GM12878 (cell line): ENCODE measurements around the gene CLK4. TPM values are rescaled to one million over a fixed set of nuclear protein-coding genes. Genes with fewer than 3 reads are reported as not detected.

Experiments
- ATAC-seq: fragments of 200-7000 bp; cut with Tn5 transposase; 3 replicates; pipeline ENCODE4 v1.9.1; 2020; ENCODE audit warnings: mild to moderate bottlenecking, moderate library complexity
- BruUV-seq: library from RNA; stranded (reverse); fragments of 400-500 nt; replicated peaks from 2 replicates; lab custom pipeline; 2021; lab: Mats Ljungman, UMichigan
- CTCF ChIA-PET: fragments of 300-600 bp; sonication (Branson Sonifier 250); formaldehyde crosslinking; extraction: SDS; loops from one replicate; lab custom pipeline; 2021; ENCODE audit warnings: inconsistent platforms; lab: Yijun Ruan, JAX
- POLR2A ChIA-PET: fragments of 350-600 bp; formaldehyde crosslinking; extraction: SDS; loops from one replicate; lab custom pipeline; 2021; ENCODE audit warnings: inconsistent platforms; lab: Charles Lee
- RAD21 ChIA-PET: fragments of 300-600 bp; sonication (Branson Sonifier 250); formaldehyde crosslinking; loops from one replicate; lab custom pipeline; 2023; ENCODE audit warnings: antibody characterized with exemption; ENCODE audit not compliant: unreplicated experiment; lab: Charles Lee
- SMC1A ChIA-PET: fragments of 300-600 bp; sonication (Branson Sonifier 250); formaldehyde crosslinking; loops from one replicate; lab custom pipeline; 2023; ENCODE audit not compliant: unreplicated experiment, uncharacterized antibody; lab: Charles Lee
- DNase-seq: peaks from one replicate; pipeline ENCODE4 v3.0.0-alpha.2; 2011; ENCODE audit warnings: low read depth, low spot score
- FAIRE-seq: peaks from 3 replicates; lab custom pipeline; 2011; peaks lifted over from hg19 to GRCh38; lab: Jason Lieb, UNC
- H2AFZ ChIP-seq: 2 replicates; pipeline ENCODE4 v1.6.0; 2011; ENCODE audit warnings: low read depth, low read length, control low read depth; ENCODE audit not compliant: control insufficient read depth
- H3K27ac ChIP-seq: 2 replicates; pipeline ENCODE4 v1.5.1; 2011; ENCODE audit warnings: control low read depth; ENCODE audit not compliant: control insufficient read depth, insufficient read depth
- H3K27me3 ChIP-seq, 2 experiments: replicated peaks in 1 of 2; 2 replicates each; pipeline versions ENCODE4 v1.6.0 to v1.6.1; 2011; ENCODE audit warnings: low read length in 1 of 2; ENCODE audit not compliant: control insufficient read depth in 2 of 2, insufficient read depth in 2 of 2
- H3K36me3 ChIP-seq, 2 experiments: 2 replicates each; pipeline ENCODE4 v1.5.1; 2011; ENCODE audit warnings: low read length in 1 of 2; ENCODE audit not compliant: control insufficient read depth in 2 of 2, insufficient read depth in 2 of 2
- H3K4me1 ChIP-seq: 2 replicates; pipeline ENCODE4 v1.6.1; 2011; ENCODE audit warnings: mild to moderate bottlenecking, low read length, moderate library complexity, mixed read lengths; ENCODE audit not compliant: control insufficient read depth, insufficient read depth
- H3K4me2 ChIP-seq: 2 replicates; pipeline ENCODE4 v1.6.0; 2011; ENCODE audit warnings: control low read depth; ENCODE audit not compliant: control insufficient read depth, insufficient read depth
- H3K4me3 ChIP-seq: fragments of 200-600 bp; sonication (generic); 2 replicates; pipeline ENCODE4 v1.5.1; 2016
- H3K79me2 ChIP-seq: 2 replicates; pipeline ENCODE4 v1.6.0; 2011; ENCODE audit warnings: low read length; ENCODE audit not compliant: control insufficient read depth, insufficient read depth
- H3K9ac ChIP-seq: 2 replicates; pipeline ENCODE4 v1.8.0; 2011; ENCODE audit warnings: low read length, control low read depth, mixed read lengths; ENCODE audit not compliant: control insufficient read depth, insufficient read depth
- H3K9me3 ChIP-seq: replicated peaks from 3 replicates; pipeline ENCODE4 v1.5.1; 2011; ENCODE audit warnings: mild to moderate bottlenecking, low read length; ENCODE audit not compliant: control insufficient read depth, insufficient read depth
- H4K20me1 ChIP-seq: 2 replicates; pipeline ENCODE4 v1.6.0; 2011; ENCODE audit not compliant: control insufficient read depth, insufficient read depth
- BMI1 ChIP-seq: fragments of 450-650 bp; IDR thresholded peaks from 2 replicates; pipeline ENCODE4 v1.6.1; 2016; ENCODE audit warnings: mild to moderate bottlenecking, moderate library complexity, borderline replicate concordance
- BRCA1 ChIP-seq: IDR thresholded peaks from 2 replicates; pipeline ENCODE4 v1.6.1; 2011; ENCODE audit warnings: low read depth, low read length, improper control_type of control experiment
- CBX5 ChIP-seq: sonication (generic); IDR thresholded peaks from 2 replicates; pipeline ENCODE4 v1.6.1; 2016; ENCODE audit warnings: low read depth, moderate library complexity, mild to moderate bottlenecking, inconsistent platforms
- CREM ChIP-seq: IDR thresholded peaks from 2 replicates; pipeline ENCODE4 v1.6.1; 2014; ENCODE audit warnings: antibody characterized with exemption, low read depth
- IKZF2 ChIP-seq, 2 experiments: fragments of 450-650 bp; IDR thresholded peaks; 2 replicates each; pipeline ENCODE4 v1.6.1; 2017; ENCODE audit warnings: mild to moderate bottlenecking in 2 of 2, moderate library complexity in 2 of 2
- MYC ChIP-seq: IDR thresholded peaks from 2 replicates; pipeline ENCODE4 v1.6.1; 2011; ENCODE audit warnings: mild to moderate bottlenecking, low read length, moderate library complexity, inconsistent platforms; ENCODE audit not compliant: insufficient read depth, insufficient replicate concordance, insufficient read length, severe bottlenecking
- NBN ChIP-seq: fragments of 450-650 bp; IDR thresholded peaks from 2 replicates; pipeline ENCODE4 v1.6.1; 2016
- NFIC ChIP-seq: IDR thresholded peaks from 2 replicates; pipeline ENCODE4 v1.6.1; 2012; ENCODE audit warnings: low read depth, mild to moderate bottlenecking, inconsistent platforms, low read length, moderate library complexity
- PML ChIP-seq: IDR thresholded peaks from 2 replicates; pipeline ENCODE4 v1.6.1; 2012; ENCODE audit warnings: low read length, inconsistent platforms
- RBBP5 ChIP-seq: fragments of 200-600 bp; sonication (generic); conservative IDR thresholded peaks from 2 replicates; pipeline ENCODE4 v1.6.1; 2016
- SMAD5 ChIP-seq: IDR thresholded peaks from 2 replicates; pipeline ENCODE4 v1.6.1; 2016; ENCODE audit warnings: antibody characterized with exemption, low read depth
- SREBF2 ChIP-seq: IDR thresholded peaks from 2 replicates; pipeline ENCODE4 v1.6.1; 2012; ENCODE audit warnings: mild to moderate bottlenecking, low read length
- USF1 ChIP-seq: IDR thresholded peaks from 2 replicates; pipeline ENCODE4 v1.6.1; 2011; ENCODE audit warnings: borderline replicate concordance, low read depth, mild to moderate bottlenecking, moderate library complexity, mixed read lengths, low read length; ENCODE audit not compliant: insufficient read depth; ENCODE audit errors: extremely low read length
- ZBED1 ChIP-seq: IDR thresholded peaks from 2 replicates; pipeline ENCODE4 v1.6.1; 2016; ENCODE audit warnings: borderline replicate concordance
- ZBTB4 ChIP-seq: fragments of 450-650 bp; formaldehyde crosslinking; IDR thresholded peaks from 2 replicates; pipeline ENCODE4 v1.4.0; 2022; ENCODE audit warnings: mild to moderate bottlenecking, moderate library complexity
- ZNF217 ChIP-seq: fragments of 450-650 bp; IDR thresholded peaks from 2 replicates; pipeline ENCODE4 v1.6.1; 2017; ENCODE audit warnings: antibody characterized with exemption, mild to moderate bottlenecking
- WGBS: methylation state at CpG from one replicate; pipeline ENCODE4 v1.1.6; 2016; ENCODE audit warnings: low lambda C conversion rate; ENCODE audit not compliant: insufficient replicate concordance, insufficient coverage; ENCODE audit errors: missing lambda C conversion rate; 5-methylcytosine and 5-hydroxymethylcytosine counted together
- in situ Hi-C: fragments of 300-500 bp; cut with MboI; formaldehyde crosslinking; loops from 9 replicates; pipeline ENCODE4 v1.14.3; 2018; ENCODE audit warnings: mixed read lengths
- intact Hi-C: fragments of 100-400 bp; cut with micrococcal nuclease; formaldehyde crosslinking; loops from one replicate; pipeline ENCODE4 v1.14.2; 2022; ENCODE audit not compliant: unreplicated experiment
- polyA plus RNA-seq, 11 experiments: library from polyadenylated mRNA; depleted of rRNA in 4 of 11; unstranded in 6 of 11; stranded (reverse) in 5 of 11; fragments of >200 nt; fragmentation: Nextera tagmentation in 4 of 11; fragmentation: Illumina TruSeq in 1 of 11; extraction: Ambion mirVana in 4 of 11; extraction: Trizol in 1 of 11; gene quantifications; 1 replicate in 1 of 11; 2 replicates in 10 of 11; pipeline versions ENCODE4 v1.2.1 to v1.2.3, GENCODE V29; 2011 to 2016; ENCODE audit warnings: inconsistent platforms in 2 of 11, missing spikeins in 2 of 11, low read depth in 1 of 11
- total RNA-seq, 4 experiments: library from RNA; depleted of rRNA in 3 of 4; stranded (reverse); fragments of >200 nt in 3 of 4; fragmentation: Illumina TruSeq in 1 of 4; extraction: Trizol in 1 of 4; gene quantifications; 2 replicates each; pipeline versions ENCODE4 v1.2.1 to v1.2.3, GENCODE V29; 2013 to 2021

Gene CLK4
- total and polyA plus RNA-seq, 10 of the 15 experiments (the other 5 are each of a cell fraction or from before 2014, with no cell fraction given), result 13.6 to 47.9 (median 19.1) TPM

- TF ChIP-seq NFIC (no peak), SMAD5 (no peak), USF1 (no peak), BMI1 (no peak), SREBF2 (no peak), MYC (no peak), ZNF217 (no peak)
These were observed 14.9 kb upstream of the CLK4 start (continued) for GRCh38 chr5:178641711-178642110.

GRCh38 chr5:178640331-178641045 lies 13.6 kb upstream of the CLK4 start:
- intact Hi-C loops, result loop anchor here (5.0 kb wide), 1 partner anchor 358 kb away; no protein-coding TSS in a partner anchor

More at GRCh38 chr5:178640331-178641045, 13.6 kb upstream of the CLK4 start:
- CTCF ChIA-PET, result no interaction called here
- Histone ChIP-seq H3K36me3 (no peaks in the 10 kb centered on the region), H3K27ac (no peak overlapping the region), H3K27me3 (no peaks in the 10 kb centered on the region), H2AFZ (no peak overlapping the region), H3K9ac (no peak overlapping the region), H3K4me2 (no peak overlapping the region), H3K9me3 (peaks cover 2% of the 10 kb centered on the region; the same call in 2 of the 3 replicates), H4K20me1 (no peaks in the 10 kb centered on the region), H3K79me2 (no peaks in the 10 kb centered on the region), H3K4me1 (no peaks in the 10 kb centered on the region), H3K4me3 (no peak overlapping the region)
- no peak for ATAC-seq
- TF ChIP-seq ZBED1 (no peak), IKZF2 (IDR thresholded peaks at IDR 0.05) (no peak), BRCA1 (no peak), CREM (no peak), NBN (no peak), CBX5 (no peak), SREBF2 (no peak), RBBP5 (no peak), ZBTB4 (CRISPR knock-in tag) (no peak), PML (no peak)
- 68% methylated on average over 13 of the region's 13 CpGs for WGBS
- no TSS peak for BruUV-seq
- SMC1A ChIA-PET, result interaction anchor here (0.9 kb wide), 1 partner anchor 10 kb away, joined by 4 read pairs; no protein-coding TSS in a partner anchor
- DNase-seq, result no peak
- in situ Hi-C loops, result no loop called here
- FAIRE-seq, result no peak
- RAD21 ChIA-PET, result interaction anchor here (0.7 kb wide), 1 partner anchor 15 kb away, joined by 3 read pairs; no protein-coding TSS in a partner anchor
- POLR2A ChIA-PET, result no interaction called here
